ENCODE results near the gene IGSF3.
"Not testable (repeated sequence)": the region's sequence is repeated elsewhere in the genome, so short reads cannot be mapped to it uniquely, and the experiment has no call there.

Gene IGSF3

GRCh38 chr1:116597388-116597787 is 70.1 kb downstream of the IGSF3 start:
- not testable (repeated sequence) for H3K9ac ChIP-seq (ENCODE audit: low read length); H3K23ac ChIP-seq (ENCODE audit: low read length in 2 of 2); H3K27me3 ChIP-seq (ENCODE audit: control insufficient read depth in 1 of 2, insufficient read depth in 1 of 2, low read length in 2 of 2); H3K4me3 ChIP-seq (ENCODE audit: insufficient read depth in 1 of 2, low read depth in 1 of 2, low read length in 2 of 2); H3K4me2 ChIP-seq (ENCODE audit: low read length, poor library complexity, severe bottlenecking); H4K91ac ChIP-seq (ENCODE audit: low read length); H3K79me1 ChIP-seq (replicated peaks; ENCODE audit: low read length, poor library complexity, severe bottlenecking); H4K8ac ChIP-seq (ENCODE audit: low read length); H3K14ac ChIP-seq (ENCODE audit: low read length in 2 of 2); H3K18ac ChIP-seq (ENCODE audit: low read depth in 1 of 2, low read length in 2 of 2); H3K4me1 ChIP-seq (ENCODE audit: control insufficient read depth, insufficient read depth, low read depth, low read length); H3K4ac ChIP-seq (ENCODE audit: low read depth in 1 of 2, low read length in 2 of 2); H2BK15ac ChIP-seq (ENCODE audit: low read depth, poor library complexity, severe bottlenecking); H2BK120ac ChIP-seq (ENCODE audit: low read depth, low read length); H2AFZ ChIP-seq (ENCODE audit: low read depth, low read length); H3K36me3 ChIP-seq (ENCODE audit: control insufficient read depth in 1 of 2, insufficient read depth in 2 of 2, low read depth in 1 of 2, low read length in 2 of 2); H3K27ac ChIP-seq (ENCODE audit: low read length, poor library complexity, severe bottlenecking); H2BK5ac ChIP-seq (ENCODE audit: low read depth, low read length, poor library complexity, severe bottlenecking); H2AK5ac ChIP-seq (ENCODE audit: low read length, severe bottlenecking); DNase-seq; H3K9me3 ChIP-seq (ENCODE audit: control insufficient read depth, low read length); H2BK12ac ChIP-seq (ENCODE audit: low read length in 2 of 2)
- WGBS = 0% methylated on average over 1 of the region's 2 CpGs

DNA sequence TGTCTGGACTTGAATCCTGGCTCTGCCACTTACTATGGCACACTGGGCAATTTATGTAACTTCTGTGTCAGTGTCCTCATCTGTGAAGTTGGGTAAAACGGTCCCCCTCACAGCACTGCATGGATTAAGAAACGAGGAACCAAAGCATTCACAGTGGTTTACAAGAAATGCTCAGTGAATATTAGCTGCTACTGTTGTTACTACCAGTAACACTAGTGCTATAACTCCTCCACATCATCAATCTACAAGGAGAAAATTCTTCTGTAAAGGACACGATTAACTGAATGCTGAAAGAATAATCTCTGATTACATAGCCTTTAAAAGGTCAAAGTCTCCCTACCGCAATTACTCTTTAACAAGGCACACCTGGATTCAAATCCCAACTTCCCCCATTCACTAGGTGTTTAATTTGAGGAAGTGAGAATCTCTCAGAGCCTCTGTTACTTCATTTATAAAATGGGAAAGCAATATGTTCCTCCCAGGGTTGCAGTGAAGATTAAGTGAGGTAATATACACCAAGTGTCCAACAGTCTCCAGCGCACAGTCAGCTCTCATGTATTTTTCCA is 70.7 kb downstream of the IGSF3 start:
- not testable (repeated sequence) for H3K4me2 ChIP-seq (ENCODE audit: low read length, poor library complexity, severe bottlenecking); H3K9me3 ChIP-seq (ENCODE audit: control insufficient read depth, low read length); H4K91ac ChIP-seq (ENCODE audit: low read length); H3K14ac ChIP-seq (ENCODE audit: low read length in 2 of 2); H3K4me3 ChIP-seq (ENCODE audit: insufficient read depth in 1 of 2, low read depth in 1 of 2, low read length in 2 of 2); DNase-seq; H4K8ac ChIP-seq (ENCODE audit: low read length); H3K27ac ChIP-seq (ENCODE audit: low read length, poor library complexity, severe bottlenecking); H3K9ac ChIP-seq (ENCODE audit: low read length); H2BK15ac ChIP-seq (ENCODE audit: low read depth, poor library complexity, severe bottlenecking); H3K18ac ChIP-seq (ENCODE audit: low read depth in 1 of 2, low read length in 2 of 2); H3K4ac ChIP-seq (ENCODE audit: low read depth in 1 of 2, low read length in 2 of 2); H2AFZ ChIP-seq (ENCODE audit: low read depth, low read length); H3K36me3 ChIP-seq (ENCODE audit: control insufficient read depth in 1 of 2, insufficient read depth in 2 of 2, low read depth in 1 of 2, low read length in 2 of 2); H3K4me1 ChIP-seq (ENCODE audit: control insufficient read depth, insufficient read depth, low read depth, low read length); H2AK5ac ChIP-seq (ENCODE audit: low read length, severe bottlenecking); H3K27me3 ChIP-seq (ENCODE audit: control insufficient read depth in 1 of 2, insufficient read depth in 1 of 2, low read length in 2 of 2); H2BK120ac ChIP-seq (ENCODE audit: low read depth, low read length); H2BK12ac ChIP-seq (ENCODE audit: low read length in 2 of 2); H3K23ac ChIP-seq (ENCODE audit: low read length in 2 of 2); H2BK5ac ChIP-seq (ENCODE audit: low read depth, low read length, poor library complexity, severe bottlenecking); H3K79me1 ChIP-seq (replicated peaks; ENCODE audit: low read length, poor library complexity, severe bottlenecking)
- 100% methylated on average over 3 of the region's 5 CpGs for WGBS

DNA sequence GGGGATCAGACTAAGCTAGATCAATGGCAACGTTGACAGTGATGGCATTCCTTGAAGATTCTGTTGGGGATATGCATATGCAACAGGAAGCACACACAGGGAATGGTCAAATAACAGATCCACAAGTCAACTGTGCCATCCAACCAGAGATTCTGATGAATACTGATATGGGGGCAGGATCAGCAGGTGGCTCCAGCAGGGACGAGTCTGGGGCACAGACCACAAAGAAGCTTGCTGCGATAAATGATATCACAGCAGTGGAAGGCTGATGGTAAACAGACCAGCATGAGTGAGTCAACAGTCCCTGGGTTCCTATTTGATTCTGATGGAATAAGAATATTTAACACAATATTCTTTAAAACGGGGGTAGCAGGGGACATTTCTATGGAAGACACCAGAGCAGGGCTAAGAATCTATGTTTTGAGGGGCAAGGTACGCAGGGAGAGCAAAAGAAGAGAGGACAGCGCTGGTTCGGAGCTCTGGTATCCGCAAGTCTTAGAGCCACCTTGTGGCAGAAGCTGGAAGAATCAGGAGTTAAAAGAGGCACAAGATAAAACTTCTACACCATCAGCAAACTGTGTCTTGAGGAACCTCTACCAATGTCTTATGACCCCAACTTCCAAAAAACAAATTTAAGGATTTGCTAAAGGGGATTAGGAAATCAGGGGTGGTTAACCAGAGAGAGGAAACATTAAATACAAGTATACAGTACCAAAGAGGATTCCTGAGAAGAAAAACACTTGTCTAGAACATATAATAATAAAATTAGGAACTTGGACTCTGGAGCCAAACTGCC is 71.4 kb downstream of the IGSF3 start:
- WGBS = 34% methylated on average over 4 of the region's 8 CpGs
- not testable (repeated sequence) for H2AFZ ChIP-seq (ENCODE audit: low read depth, low read length); H3K4me1 ChIP-seq (ENCODE audit: control insufficient read depth, insufficient read depth, low read depth, low read length); H4K8ac ChIP-seq (ENCODE audit: low read length); H2BK15ac ChIP-seq (ENCODE audit: low read depth, poor library complexity, severe bottlenecking); H3K4ac ChIP-seq (ENCODE audit: low read depth in 1 of 2, low read length in 2 of 2); H3K4me2 ChIP-seq (ENCODE audit: low read length, poor library complexity, severe bottlenecking); H3K9ac ChIP-seq (ENCODE audit: low read length); H4K91ac ChIP-seq (ENCODE audit: low read length); H3K27me3 ChIP-seq (ENCODE audit: control insufficient read depth in 1 of 2, insufficient read depth in 1 of 2, low read length in 2 of 2); H2BK12ac ChIP-seq (ENCODE audit: low read length in 2 of 2); H3K18ac ChIP-seq (ENCODE audit: low read depth in 1 of 2, low read length in 2 of 2); H3K14ac ChIP-seq (ENCODE audit: low read length in 2 of 2); H2AK5ac ChIP-seq (ENCODE audit: low read length, severe bottlenecking); H2BK120ac ChIP-seq (ENCODE audit: low read depth, low read length); H3K9me3 ChIP-seq (ENCODE audit: control insufficient read depth, low read length); H2BK5ac ChIP-seq (ENCODE audit: low read depth, low read length, poor library complexity, severe bottlenecking); H3K23ac ChIP-seq (ENCODE audit: low read length in 2 of 2); H3K79me1 ChIP-seq (replicated peaks; ENCODE audit: low read length, poor library complexity, severe bottlenecking); H3K36me3 ChIP-seq (ENCODE audit: control insufficient read depth in 1 of 2, insufficient read depth in 2 of 2, low read depth in 1 of 2, low read length in 2 of 2); H3K27ac ChIP-seq (ENCODE audit: low read length, poor library complexity, severe bottlenecking)
- peak overlapping the region in 1 of 2 experiments; percentile 66 for H3K4me3 ChIP-seq (ENCODE audit: insufficient read depth in 1 of 2, low read depth in 1 of 2, low read length in 2 of 2)
- DNase-seq = peak; percentile 44

DNA sequence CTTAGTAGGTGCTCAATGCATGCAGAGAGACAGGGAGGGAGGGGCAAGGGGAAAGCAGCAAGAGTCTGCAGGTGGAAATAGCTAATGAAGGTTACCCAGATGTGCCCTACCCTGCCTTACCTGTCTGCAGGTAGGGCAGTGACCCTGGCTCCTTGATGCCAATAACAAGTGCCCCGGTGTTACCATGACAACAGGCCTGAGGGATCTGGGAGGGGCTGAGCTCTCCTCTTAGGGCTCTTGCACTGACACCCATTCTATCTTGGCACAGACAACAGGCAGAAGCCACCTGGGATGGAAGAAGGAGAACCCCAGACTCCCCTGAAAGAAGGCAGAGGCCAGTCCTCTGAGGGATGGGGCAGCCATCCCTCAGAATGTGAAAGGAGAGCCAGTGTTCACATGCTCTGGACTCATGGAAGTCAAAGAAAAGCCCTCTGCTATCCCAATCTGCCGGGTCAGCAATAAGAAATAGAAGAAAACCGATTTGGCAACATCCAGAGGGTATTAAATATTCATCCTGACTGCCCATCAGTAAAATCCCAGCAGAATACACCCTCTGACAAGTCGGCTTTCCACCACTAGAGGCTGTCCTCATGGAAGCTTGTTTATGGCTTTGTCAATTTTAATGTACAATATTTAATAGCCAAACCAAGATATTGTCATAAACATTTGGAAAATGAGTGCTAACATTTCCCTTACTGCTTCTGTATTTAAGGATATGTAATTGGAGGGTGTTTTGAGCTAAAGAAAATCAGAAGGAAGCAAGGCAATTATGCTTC is 72.3 kb downstream of the IGSF3 start:
- H3K4me2 ChIP-seq (ENCODE audit: low read length, poor library complexity, severe bottlenecking); H3K79me1 ChIP-seq (replicated peaks; ENCODE audit: low read length, poor library complexity, severe bottlenecking); H3K27me3 ChIP-seq (ENCODE audit: control insufficient read depth in 1 of 2, insufficient read depth in 1 of 2, low read length in 2 of 2); H3K9ac ChIP-seq (ENCODE audit: low read length); H3K14ac ChIP-seq (ENCODE audit: low read length in 2 of 2); H3K36me3 ChIP-seq (ENCODE audit: control insufficient read depth in 1 of 2, insufficient read depth in 2 of 2, low read depth in 1 of 2, low read length in 2 of 2); H3K4ac ChIP-seq (ENCODE audit: low read depth in 1 of 2, low read length in 2 of 2); H3K4me1 ChIP-seq (ENCODE audit: control insufficient read depth, insufficient read depth, low read depth, low read length); DNase-seq; H2AFZ ChIP-seq (ENCODE audit: low read depth, low read length); H3K27ac ChIP-seq (ENCODE audit: low read length, poor library complexity, severe bottlenecking); H3K23ac ChIP-seq (ENCODE audit: low read length in 2 of 2); H2BK12ac ChIP-seq (ENCODE audit: low read length in 2 of 2); H3K4me3 ChIP-seq (ENCODE audit: insufficient read depth in 1 of 2, low read depth in 1 of 2, low read length in 2 of 2); H4K91ac ChIP-seq (ENCODE audit: low read length); H3K18ac ChIP-seq (ENCODE audit: low read depth in 1 of 2, low read length in 2 of 2); H2AK5ac ChIP-seq (ENCODE audit: low read length, severe bottlenecking); H2BK120ac ChIP-seq (ENCODE audit: low read depth, low read length); H3K9me3 ChIP-seq (ENCODE audit: control insufficient read depth, low read length); H2BK5ac ChIP-seq (ENCODE audit: low read depth, low read length, poor library complexity, severe bottlenecking); H2BK15ac ChIP-seq (ENCODE audit: low read depth, poor library complexity, severe bottlenecking); H4K8ac ChIP-seq (ENCODE audit: low read length): not testable (repeated sequence)
- 65% methylated on average over 3 of the region's 4 CpGs for WGBS
